ENCODE measurements around the gene GFOD2.

Gene GFOD2

GRCh38 chr16:67727521-67728485 is 8.7 kb upstream of the GFOD2 start:
- no peak for TF ChIP-seq CTCF (IDR thresholded peaks at IDR 0.05)

GRCh38 chr16:67726106-67727034 is 7.3 kb upstream of the GFOD2 start:
- TF ChIP-seq CTCF (IDR thresholded peaks at IDR 0.05), result no peak
- no peak for DNase-seq (ENCODE audit: low spot score)
- no peak overlapping the region for H3K4me3 ChIP-seq
- H3K27ac ChIP-seq, result no peak overlapping the region

More at GRCh38 chr16:67727521-67728485, 8.7 kb upstream of the GFOD2 start:
- H3K27ac ChIP-seq, result no peak overlapping the region
- no peak for DNase-seq (ENCODE audit: low spot score)
- no peak overlapping the region for H3K4me3 ChIP-seq

- no peak overlapping the region for H3K27ac ChIP-seq
- no peak for DNase-seq (ENCODE audit: low spot score)
- no peak overlapping the region for H3K4me3 ChIP-seq
- TF ChIP-seq CTCF (IDR thresholded peaks at IDR 0.05), result no peak
Measured at GRCh38 chr16:67723911-67724305, 4.8 kb upstream of the GFOD2 start.

- Histone ChIP-seq H3K4me3 (no peak overlapping the region), H3K27ac (no peak overlapping the region)
- no peak for TF ChIP-seq CTCF (IDR thresholded peaks at IDR 0.05)
- DNase-seq (ENCODE audit: low spot score), result peak; percentile 63
Measured at GRCh38 chr16:67723151-67723910, 4.2 kb upstream of the GFOD2 start.

GRCh38 chr16:67720236-67720635 is 1.1 kb upstream of the GFOD2 start:
- Histone ChIP-seq H3K27ac (peak overlapping the region; percentile 83 to 87), H3K4me3 (peak overlapping the region; percentile 86)
- no peak for TF ChIP-seq CTCF (IDR thresholded peaks at IDR 0.05)
- no peak for DNase-seq (ENCODE audit: low spot score)

- no peak for TF ChIP-seq CTCF (IDR thresholded peaks at IDR 0.05)
Measured at GRCh38 chr16:67719778-67720144, 645 bp upstream of the GFOD2 start.

More at GRCh38 chr16:67719778-67720144, 645 bp upstream of the GFOD2 start:
- H3K4me3 ChIP-seq, result peak overlapping the region; percentile 86
- peak; percentile 71 for DNase-seq (ENCODE audit: low spot score)
- H3K27ac ChIP-seq, result peak overlapping the region; percentile 83 to 87
